HG03439 (cell line): ENCODE results near the gene RAB7A.

Source experiments
- ATAC-seq: cut with Tn5 transposase; IDR thresholded peaks from one replicate; pipeline ENCODE4 v1.9.1; 2021; ENCODE audit warnings: mild to moderate bottlenecking, moderate library complexity; ENCODE audit not compliant: unreplicated experiment

The RAB7A gene

DNA sequence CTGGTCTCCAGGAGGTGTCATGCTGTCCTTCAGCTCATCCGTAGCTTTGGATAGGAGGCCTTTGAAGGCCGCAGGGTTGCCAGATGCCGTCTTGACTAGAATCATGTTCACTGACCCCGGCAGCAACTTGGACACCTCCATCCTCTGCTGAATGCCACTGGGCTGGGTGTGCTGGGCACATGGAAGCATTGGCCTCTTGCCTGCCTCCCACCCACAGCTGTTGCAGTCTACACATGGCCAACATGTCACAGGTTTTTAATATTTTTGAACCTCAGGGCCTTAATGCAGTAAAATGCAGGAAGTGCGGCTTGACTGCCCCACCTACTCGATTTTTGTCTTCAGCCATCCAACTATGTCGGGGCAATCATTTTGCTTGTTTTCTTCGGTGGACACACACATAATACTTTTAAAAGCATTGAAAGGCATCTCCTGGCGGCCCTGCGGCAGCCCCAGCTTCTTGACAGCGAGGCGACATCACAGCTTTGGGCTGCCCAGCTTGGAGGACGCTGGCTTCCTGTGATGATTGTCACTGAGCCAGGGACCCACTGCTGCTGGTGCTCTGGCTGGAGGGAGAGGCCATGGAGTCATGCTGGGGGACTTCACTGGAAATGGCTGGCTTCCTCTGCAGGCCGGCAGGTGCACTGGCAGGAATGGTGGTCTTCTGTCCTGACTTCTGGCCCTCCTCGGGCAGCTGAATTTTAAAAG, 121.8 kb downstream of the RAB7A start:
- no peak for ATAC-seq

DNA sequence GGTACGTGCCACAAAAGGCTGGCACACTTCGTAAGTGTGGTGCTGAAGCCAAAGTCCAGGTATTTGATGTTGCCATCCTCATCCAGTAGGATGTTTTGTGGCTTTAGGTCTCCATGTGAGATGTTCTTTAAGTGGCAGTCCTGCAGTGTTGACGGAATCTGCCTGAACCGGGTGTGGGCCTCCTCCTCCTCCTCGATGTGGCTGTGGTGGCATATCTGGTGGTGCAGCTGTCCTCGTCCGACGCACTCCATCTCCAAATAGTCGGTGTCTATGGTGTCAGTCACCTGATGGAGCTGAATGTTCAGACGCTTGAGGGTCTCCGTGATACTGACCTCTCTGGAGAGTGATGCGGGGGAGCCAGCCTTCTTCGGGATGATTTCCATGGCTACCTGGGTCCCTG, 123.0 kb downstream of the RAB7A start:
- ATAC-seq = no peak

DNA sequence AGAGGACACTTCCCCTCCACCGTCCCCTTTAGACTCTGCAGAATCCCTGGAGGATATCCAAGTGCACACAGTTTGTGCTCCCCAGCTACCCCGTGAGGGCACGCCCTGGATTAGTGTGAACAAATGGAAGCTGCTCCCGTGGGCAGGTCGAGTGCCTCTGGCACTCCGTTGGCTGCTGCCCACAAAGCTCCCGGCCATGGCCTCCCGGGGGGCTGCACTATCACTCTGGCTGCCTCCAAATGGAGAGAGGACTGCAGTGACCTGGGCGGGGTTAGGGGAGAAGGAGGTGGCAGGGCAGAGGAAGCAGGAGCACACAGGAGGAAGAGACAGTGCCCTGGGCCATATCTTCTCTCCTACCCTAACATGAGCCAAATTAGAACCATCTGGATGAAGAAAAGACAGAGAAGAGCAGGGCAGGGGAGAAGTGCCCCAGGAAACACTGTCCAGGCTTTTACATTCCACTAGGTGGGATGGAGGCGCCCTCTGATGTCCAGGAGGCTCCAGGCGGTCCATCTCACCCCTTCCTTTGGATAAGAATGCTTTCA, 124.0 kb downstream of the RAB7A start:
- no peak for ATAC-seq

DNA sequence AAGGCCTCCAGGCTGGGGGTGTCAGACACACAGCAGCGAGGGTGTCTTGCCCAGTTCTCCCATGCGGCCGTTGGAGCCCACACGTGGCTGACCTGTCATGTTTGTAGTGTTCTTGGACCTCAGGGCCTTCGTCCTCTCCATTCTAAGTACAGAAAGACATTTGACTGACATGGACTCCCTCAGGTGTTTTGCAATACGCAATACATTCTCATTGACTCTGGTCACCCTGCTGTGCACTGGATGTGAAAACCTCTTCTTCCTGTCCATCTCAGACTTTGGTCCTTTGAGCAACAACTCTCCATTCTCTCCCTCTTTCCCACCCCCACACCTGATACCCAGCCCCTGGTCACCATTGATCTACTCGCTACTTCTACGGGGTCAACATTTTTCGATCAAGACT, 124.6 kb downstream of the RAB7A start:
- no peak for ATAC-seq

DNA sequence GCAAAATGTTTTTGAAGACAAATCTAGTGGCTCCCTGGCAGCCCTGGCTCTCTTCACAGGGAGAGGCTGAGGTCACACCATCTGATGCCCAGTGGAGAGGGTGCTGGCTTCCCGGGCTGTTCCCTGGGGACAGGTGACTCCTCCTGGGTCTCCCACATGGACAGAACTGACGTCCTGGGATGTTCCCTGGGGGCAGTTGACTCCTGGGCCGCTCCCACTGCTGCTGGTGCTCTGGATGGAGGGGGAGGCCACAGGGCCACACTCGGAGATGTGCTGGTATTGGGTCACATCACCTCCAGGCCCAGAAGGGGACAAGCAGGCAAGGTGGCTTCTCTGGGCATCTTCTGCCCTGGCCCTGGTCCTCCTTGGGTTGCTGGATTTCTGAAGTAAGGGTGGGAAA, 125.6 kb downstream of the RAB7A start:
- no peak for ATAC-seq

DNA sequence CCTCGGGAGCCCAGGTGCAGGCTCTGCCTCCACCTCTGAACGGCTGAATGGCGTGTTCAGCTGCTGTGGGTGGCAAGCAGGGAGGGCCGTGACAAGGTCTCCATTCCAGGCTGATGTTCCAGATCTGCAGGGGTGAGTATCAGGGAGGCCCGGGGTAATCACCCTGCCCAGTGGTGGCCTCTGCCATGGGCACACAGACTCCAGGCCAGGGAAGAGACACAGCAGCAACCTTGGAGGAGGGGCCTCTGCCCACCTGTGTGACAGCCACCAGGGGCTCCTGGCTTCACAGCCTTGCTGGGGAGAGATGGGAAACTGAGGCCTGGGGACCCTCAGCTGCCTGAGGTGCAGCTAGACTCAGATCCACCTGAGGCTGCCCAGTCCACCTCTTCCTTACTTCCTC, 127.8 kb downstream of the RAB7A start:
- no peak for ATAC-seq

DNA sequence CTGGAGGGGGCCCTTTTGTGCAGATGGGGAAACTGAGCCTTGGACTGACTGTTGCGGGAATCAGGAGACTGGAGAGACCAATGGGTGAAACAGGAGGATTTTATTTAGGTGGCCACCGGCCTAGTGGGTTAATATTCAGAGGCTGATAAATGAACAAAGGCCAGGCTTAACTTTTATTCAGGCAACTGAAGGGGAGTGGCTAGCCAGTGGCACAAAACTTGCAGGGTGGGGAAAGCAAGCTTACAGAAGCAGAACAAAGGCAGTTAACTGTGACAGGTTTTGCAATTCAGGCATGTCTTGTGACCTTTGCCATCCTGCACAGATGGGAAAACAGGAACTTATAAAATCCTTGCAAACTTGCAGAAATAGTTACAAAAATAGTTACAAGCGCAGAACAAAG, 128.5 kb downstream of the RAB7A start:
- ATAC-seq = no peak

DNA sequence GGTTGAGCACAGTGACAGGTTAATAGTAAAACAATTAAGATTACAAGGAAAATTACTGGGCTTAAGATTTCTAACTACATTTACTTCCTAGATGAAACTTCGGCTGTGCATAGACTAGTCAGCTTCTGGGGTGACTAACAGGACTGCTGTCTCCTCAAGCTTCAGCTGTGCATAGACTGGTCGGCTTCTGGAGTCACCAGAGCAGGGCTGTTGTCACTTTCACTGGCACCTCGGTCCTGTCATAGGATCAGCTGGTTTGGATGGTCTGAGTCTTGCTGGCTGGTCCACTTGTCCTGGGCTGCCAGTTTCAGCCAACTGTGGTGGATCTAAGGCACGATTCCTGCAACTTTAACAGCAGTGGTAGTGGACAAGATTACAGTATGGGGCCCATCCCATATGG, 129.6 kb downstream of the RAB7A start:
- no peak for ATAC-seq

DNA sequence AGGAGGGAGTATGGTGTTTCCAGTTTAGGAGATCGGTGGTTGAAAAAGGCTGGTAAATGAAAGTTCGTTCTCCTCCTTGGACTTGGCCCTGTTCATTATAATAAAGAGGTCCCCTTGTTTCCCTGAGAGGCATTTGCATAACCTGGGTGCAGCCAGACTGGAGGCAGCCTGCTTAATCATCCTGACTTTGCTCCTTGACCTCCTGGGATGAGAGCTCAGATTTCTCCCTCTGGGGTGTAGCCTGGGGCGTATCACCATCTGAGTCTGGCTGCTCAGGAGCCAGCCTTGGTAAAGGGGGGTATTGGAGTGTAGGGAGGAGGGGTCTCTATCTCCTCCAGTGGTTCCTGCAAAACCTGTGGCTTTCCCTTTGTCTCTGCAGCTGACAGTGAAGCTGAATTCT, 132.2 kb downstream of the RAB7A start:
- no peak for ATAC-seq

DNA sequence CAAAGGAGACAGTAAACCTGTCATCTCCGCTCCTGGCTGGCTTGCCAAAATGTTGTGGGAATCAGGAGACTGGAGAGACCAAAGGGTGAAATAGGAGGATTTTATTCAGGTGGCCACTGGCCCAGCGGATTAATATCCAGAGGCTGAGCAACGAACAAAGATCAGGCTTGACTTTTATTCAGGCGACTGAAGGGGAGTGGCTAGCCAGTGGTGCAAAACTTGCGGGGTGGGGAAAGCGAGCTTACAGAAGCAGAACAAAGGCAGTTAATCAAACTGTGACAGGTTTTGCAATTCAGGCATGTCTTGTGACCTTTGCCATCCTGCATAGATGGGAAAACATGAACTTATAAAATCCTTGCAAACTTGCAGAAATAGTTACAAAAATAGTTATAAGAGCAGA, 133.6 kb downstream of the RAB7A start:
- no peak for ATAC-seq

DNA sequence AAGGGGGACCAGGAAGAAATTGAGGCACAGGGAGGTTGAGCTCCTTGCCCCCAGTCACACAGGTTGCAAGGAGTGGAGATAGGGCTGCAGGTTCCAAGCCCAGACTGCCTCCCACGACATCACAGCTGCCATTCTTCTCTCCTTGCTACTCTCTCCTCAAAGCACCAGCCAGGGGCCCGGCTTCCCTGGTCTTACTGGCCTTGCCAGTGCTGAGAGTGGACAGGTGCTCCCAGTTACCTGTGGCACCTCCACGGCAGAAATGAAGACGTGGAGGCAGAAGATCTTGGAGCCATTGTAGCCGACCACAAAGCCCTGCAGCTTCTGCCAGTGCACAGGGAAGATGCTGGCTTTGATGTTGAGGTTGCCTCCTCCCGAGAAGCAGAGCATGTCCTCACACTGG, 135.5 kb downstream of the RAB7A start:
- ATAC-seq = no peak

DNA sequence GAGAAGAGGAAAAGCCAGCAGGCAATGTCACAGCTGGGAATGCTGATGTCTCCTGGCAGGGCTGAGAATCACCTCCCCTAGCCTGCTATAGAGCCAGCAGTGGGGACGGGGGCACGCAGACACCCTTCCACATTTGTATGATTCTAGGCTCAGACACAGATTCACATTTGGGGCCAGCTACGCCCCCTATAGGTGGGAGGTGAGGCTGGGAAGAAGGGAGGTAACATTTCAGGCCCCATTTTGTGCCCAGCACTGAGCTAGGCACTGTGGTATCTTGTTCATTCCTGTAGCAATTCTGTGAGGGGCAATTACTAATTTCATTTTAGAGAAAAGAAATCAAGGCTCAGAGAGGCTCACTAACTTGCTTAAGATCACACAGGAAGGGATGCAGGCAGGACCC, 137.6 kb downstream of the RAB7A start:
- ATAC-seq = no peak
